Muscle layer of colon (tissue), 2 donors: Measurements from ENCODE around the gene CYS1.

Source experiments
- H3K27ac ChIP-seq: one replicate; pipeline ENCODE4 v1.7.0; 2013; ENCODE audit warnings: low read depth, mild to moderate bottlenecking, low read length, moderate library complexity
- H3K27me3 ChIP-seq, 2 donors: one replicate each; pipeline ENCODE4 v1.7.0; 2013; ENCODE audit warnings: low read length in 2 of 2, mild to moderate bottlenecking in 2 of 2; ENCODE audit not compliant: insufficient read depth in 2 of 2, control insufficient read depth in 1 of 2
- H3K36me3 ChIP-seq: one replicate; pipeline ENCODE4 v1.7.0; 2013; ENCODE audit warnings: mild to moderate bottlenecking, low read length; ENCODE audit not compliant: insufficient read depth
- H3K4me1 ChIP-seq: one replicate; pipeline ENCODE4 v1.7.0; 2013; ENCODE audit warnings: mild to moderate bottlenecking, low read length; ENCODE audit not compliant: insufficient read depth
- H3K4me3 ChIP-seq, 2 donors: one replicate each; pipeline ENCODE4 v1.7.0; 2013; ENCODE audit warnings: low read length in 2 of 2, low read depth in 1 of 2, mild to moderate bottlenecking in 1 of 2, moderate library complexity in 1 of 2
- H3K9ac ChIP-seq: one replicate; pipeline ENCODE4 v1.7.0; 2013; ENCODE audit warnings: low read length
- H3K9me3 ChIP-seq: one replicate; pipeline ENCODE4 v1.7.0; 2013; ENCODE audit warnings: mild to moderate bottlenecking, low read length
- donor health status: abdominal sarcoma.
- donor health status: Adenocarcinoma of cecum.

CYS1 gene

GRCh38 chr2:10067881-10068280, 12.3 kb downstream of the CYS1 start:
- Histone ChIP-seq H3K27me3 (no peaks in the 10 kb centered on the region), H3K9ac (no peak overlapping the region), H3K9me3 (no peaks in the 10 kb centered on the region), H3K4me1 (peaks cover 6% of the 10 kb centered on the region), H3K4me3 (no peak overlapping the region), H3K27ac (no peak overlapping the region), H3K36me3 (peaks cover 7% of the 10 kb centered on the region)

- Histone ChIP-seq H3K4me3 (no peak overlapping the region), H3K27ac (no peak overlapping the region), H3K9ac (no peak overlapping the region), H3K36me3 (peaks cover 7% of the 10 kb centered on the region), H3K4me1 (peaks cover 1% of the 10 kb centered on the region), H3K9me3 (no peaks in the 10 kb centered on the region), H3K27me3 (no peaks in the 10 kb centered on the region)
These were observed 12.9 kb downstream of the CYS1 start for GRCh38 chr2:10067330-10067729.

- Histone ChIP-seq H3K4me1 (no peaks in the 10 kb centered on the region), H3K9me3 (no peaks in the 10 kb centered on the region), H3K9ac (no peak overlapping the region), H3K27me3 (no peaks in the 10 kb centered on the region), H3K4me3 (no peak overlapping the region), H3K36me3 (peaks cover 7% of the 10 kb centered on the region), H3K27ac (no peak overlapping the region)
These were observed 14.5 kb downstream of the CYS1 start for GRCh38 chr2:10065773-10066055.

- no peak overlapping the region for H3K27ac ChIP-seq
- no peak overlapping the region for H3K4me3 ChIP-seq
- H3K27me3 ChIP-seq = no peaks in the 10 kb centered on the region
- H3K4me1 ChIP-seq = no peaks in the 10 kb centered on the region
- peaks cover 7% of the 10 kb centered on the region for H3K36me3 ChIP-seq
- no peaks in the 10 kb centered on the region for H3K9me3 ChIP-seq
- no peak overlapping the region for H3K9ac ChIP-seq
These were observed 15.1 kb downstream of the CYS1 start for GRCh38 chr2:10064932-10065772.

GRCh38 chr2:10063566-10063965, 16.6 kb downstream of the CYS1 start:
- H3K4me3 ChIP-seq = no peak overlapping the region
- no peaks in the 10 kb centered on the region for H3K27me3 ChIP-seq
- no peaks in the 10 kb centered on the region for H3K9me3 ChIP-seq
- H3K4me1 ChIP-seq = no peaks in the 10 kb centered on the region
- H3K27ac ChIP-seq = no peak overlapping the region
- peaks cover 7% of the 10 kb centered on the region for H3K36me3 ChIP-seq
- no peak overlapping the region for H3K9ac ChIP-seq

- Histone ChIP-seq H3K36me3 (peaks cover 7% of the 10 kb centered on the region), H3K27me3 (no peaks in the 10 kb centered on the region), H3K9me3 (no peaks in the 10 kb centered on the region), H3K4me1 (no peaks in the 10 kb centered on the region), H3K27ac (no peak overlapping the region), H3K9ac (no peak overlapping the region), H3K4me3 (no peak overlapping the region)
These were observed 17.3 kb downstream of the CYS1 start for GRCh38 chr2:10062931-10063365.

- Histone ChIP-seq H3K27me3 (no peaks in the 10 kb centered on the region), H3K4me1 (no peaks in the 10 kb centered on the region), H3K27ac (no peak overlapping the region), H3K36me3 (peaks cover 7% of the 10 kb centered on the region), H3K9ac (no peak overlapping the region), H3K4me3 (no peak overlapping the region), H3K9me3 (no peaks in the 10 kb centered on the region)
These were observed 18.8 kb downstream of the CYS1 start for GRCh38 chr2:10061221-10061925.

GRCh38 chr2:10059552-10060335, 20.5 kb downstream of the CYS1 start:
- no peaks in the 10 kb centered on the region for H3K27me3 ChIP-seq
- H3K27ac ChIP-seq = no peak overlapping the region

GRCh38 chr2:10059016-10059351, 21.2 kb downstream of the CYS1 start:
- Histone ChIP-seq H3K9ac (no peak overlapping the region), H3K4me1 (peaks cover 5% of the 10 kb centered on the region), H3K4me3 (no peak overlapping the region), H3K36me3 (peaks cover 17% of the 10 kb centered on the region), H3K27me3 (no peaks in the 10 kb centered on the region), H3K9me3 (no peaks in the 10 kb centered on the region), H3K27ac (no peak overlapping the region)

More at GRCh38 chr2:10059552-10060335, 20.5 kb downstream of the CYS1 start:
- Histone ChIP-seq H3K9ac (no peak overlapping the region), H3K4me3 (no peak overlapping the region), H3K4me1 (peaks cover 4% of the 10 kb centered on the region), H3K36me3 (peaks cover 10% of the 10 kb centered on the region), H3K9me3 (no peaks in the 10 kb centered on the region)

GRCh38 chr2:10058251-10059015, 21.8 kb downstream of the CYS1 start:
- Histone ChIP-seq H3K9me3 (no peaks in the 10 kb centered on the region), H3K4me1 (peaks cover 11% of the 10 kb centered on the region), H3K27ac (no peak overlapping the region), H3K9ac (no peak overlapping the region), H3K4me3 (no peak overlapping the region), H3K27me3 (no peaks in the 10 kb centered on the region), H3K36me3 (peaks cover 22% of the 10 kb centered on the region)
